H9 (cell line): ENCODE results near the gene MED29. TPM values are rescaled to one million over a fixed set of nuclear protein-coding genes. Genes with fewer than 3 reads are reported as not detected.
A peak's percentile ranks its signal among the peaks of the same experiment; 100 is the strongest.

ENCODE experiments used
- DNase-seq: peaks from one replicate; pipeline ENCODE4 v3.0.0-alpha.2; 2017
- H2AFZ ChIP-seq: one replicate; pipeline ENCODE4 v1.6.1; 2013; ENCODE audit warnings: mild to moderate bottlenecking, low read length, control low read depth, moderate library complexity
- H2AK5ac ChIP-seq: 2 replicates; pipeline ENCODE4 v1.6.1; 2013; ENCODE audit warnings: low read length, control low read depth, mixed read lengths; ENCODE audit not compliant: insufficient read length
- H2BK120ac ChIP-seq: one replicate; pipeline ENCODE4 v1.6.1; 2013; ENCODE audit warnings: low read depth, mild to moderate bottlenecking, low read length, control low read depth, inconsistent platforms; ENCODE audit not compliant: poor library complexity, severe bottlenecking
- H2BK12ac ChIP-seq: 2 replicates; pipeline ENCODE4 v1.6.1; 2013; ENCODE audit warnings: low read length, control low read depth, mixed read lengths, low read depth; ENCODE audit not compliant: insufficient read length
- H2BK15ac ChIP-seq: 2 replicates; pipeline ENCODE4 v1.6.1; 2013; ENCODE audit warnings: low read depth, low read length, control low read depth
- H2BK20ac ChIP-seq: one replicate; pipeline ENCODE4 v1.6.1; 2013; ENCODE audit warnings: low read depth, mild to moderate bottlenecking, low read length, control low read depth, inconsistent platforms; ENCODE audit not compliant: poor library complexity, severe bottlenecking
- H2BK5ac ChIP-seq: 2 replicates; pipeline ENCODE4 v1.6.1; 2013; ENCODE audit warnings: low read length, control low read depth, mixed read lengths; ENCODE audit not compliant: insufficient read length
- H3K14ac ChIP-seq: 2 replicates; pipeline ENCODE4 v1.6.1; 2013; ENCODE audit warnings: low read length, control low read depth; ENCODE audit not compliant: insufficient read depth
- H3K18ac ChIP-seq: 2 replicates; pipeline ENCODE4 v1.6.1; 2013; ENCODE audit warnings: low read depth, mild to moderate bottlenecking, mixed read lengths, low read length, control low read depth; ENCODE audit not compliant: insufficient read length
- H3K23ac ChIP-seq: 2 replicates; pipeline ENCODE4 v1.6.1; 2013; ENCODE audit warnings: low read length, control low read depth, mixed read lengths, low read depth; ENCODE audit not compliant: insufficient read length
- H3K23me2 ChIP-seq: 2 replicates; pipeline ENCODE4 v1.6.1; 2013; ENCODE audit warnings: low read depth, mild to moderate bottlenecking, mixed read lengths, low read length, control low read depth; ENCODE audit not compliant: insufficient read length, poor library complexity, severe bottlenecking
- H3K27ac ChIP-seq: 2 replicates; pipeline ENCODE4 v1.5.1; 2013; ENCODE audit warnings: low read length, control low read depth, mixed read lengths, low read depth; ENCODE audit not compliant: insufficient read length
- H3K27me3 ChIP-seq: 2 replicates; pipeline ENCODE4 v1.6.1; 2013; ENCODE audit warnings: low read length, control low read depth, inconsistent platforms; ENCODE audit not compliant: insufficient read depth
- H3K4ac ChIP-seq: 2 replicates; pipeline ENCODE4 v1.6.1; 2013; ENCODE audit warnings: low read depth, mild to moderate bottlenecking, control low read depth, inconsistent platforms, low read length, moderate library complexity
- H3K4me1 ChIP-seq: 2 replicates; pipeline ENCODE4 v1.6.1; 2013; ENCODE audit warnings: low read length, control low read depth, inconsistent platforms; ENCODE audit not compliant: insufficient read depth
- H3K4me2 ChIP-seq: 2 replicates; pipeline ENCODE4 v1.6.1; 2013; ENCODE audit warnings: low read length, control low read depth, mixed read lengths; ENCODE audit not compliant: insufficient read length, insufficient read depth
- H3K56ac ChIP-seq: 2 replicates; pipeline ENCODE4 v1.6.1; 2013; ENCODE audit warnings: low read depth, mild to moderate bottlenecking, mixed read lengths, low read length, control low read depth; ENCODE audit not compliant: insufficient read length
- H3K79me1 ChIP-seq: 2 replicates; pipeline ENCODE4 v1.6.1; 2013; ENCODE audit warnings: low read depth, mild to moderate bottlenecking, moderate library complexity, low read length, control low read depth, inconsistent platforms; ENCODE audit not compliant: insufficient read depth, poor library complexity, severe bottlenecking
- H3K79me2 ChIP-seq: 2 replicates; pipeline ENCODE4 v1.6.1; 2013; ENCODE audit warnings: low read length, control low read depth, inconsistent platforms; ENCODE audit not compliant: insufficient read depth
- H3K9ac ChIP-seq: 2 replicates; pipeline ENCODE4 v1.6.1; 2013; ENCODE audit warnings: low read length, control low read depth, mixed read lengths; ENCODE audit not compliant: insufficient read length; ENCODE audit errors: extremely low read depth
- H3K9me3 ChIP-seq: one replicate; pipeline ENCODE4 v1.6.1; 2013; ENCODE audit warnings: low read depth, low read length, inconsistent platforms; ENCODE audit not compliant: control insufficient read depth
- H3T11ph ChIP-seq: one replicate; pipeline ENCODE4 v1.6.1; 2013; ENCODE audit warnings: mild to moderate bottlenecking, low read length, control low read depth, inconsistent platforms
- H4K20me1 ChIP-seq: one replicate; pipeline ENCODE4 v1.6.1; 2013; ENCODE audit not compliant: control insufficient read depth, insufficient read length, insufficient read depth
- H4K5ac ChIP-seq: 2 replicates; pipeline ENCODE4 v1.6.1; 2013; ENCODE audit warnings: low read depth, mild to moderate bottlenecking, mixed read lengths, low read length, control low read depth; ENCODE audit not compliant: insufficient read length
- H4K8ac ChIP-seq: replicated peaks from 2 replicates; pipeline ENCODE4 v1.6.1; 2013; ENCODE audit warnings: low read length, control low read depth, mixed read lengths, low read depth; ENCODE audit not compliant: insufficient read length
- H4K91ac ChIP-seq: 2 replicates; pipeline ENCODE4 v1.6.1; 2013; ENCODE audit warnings: low read depth, mild to moderate bottlenecking, moderate library complexity, mixed read lengths, low read length, control low read depth; ENCODE audit not compliant: insufficient read length
- H3K27ac Mint-ChIP-seq, 3 experiments: 2 replicates in 2 of 3; 3 replicates in 1 of 3; pipeline ENCODE4 v1.8.0; 2020 to 2021; ENCODE audit warnings: mixed read lengths in 3 of 3, mild to moderate bottlenecking in 1 of 3, moderate library complexity in 1 of 3
- H3K27me3 Mint-ChIP-seq: 2 replicates; pipeline ENCODE4 v1.8.0; 2021; ENCODE audit warnings: low read depth, mild to moderate bottlenecking, moderate library complexity, mixed read lengths
- H3K36me3 Mint-ChIP-seq, 3 experiments: 2 replicates in 2 of 3; 3 replicates in 1 of 3; pipeline ENCODE4 v1.8.0; 2020 to 2021; ENCODE audit warnings: low read depth in 3 of 3, mixed read lengths in 3 of 3; ENCODE audit not compliant: insufficient read depth in 1 of 3
- H3K4me1 Mint-ChIP-seq, 2 experiments: 2 replicates each; pipeline ENCODE4 v1.8.0; 2020; ENCODE audit warnings: mixed read lengths in 2 of 2
- H3K4me3 Mint-ChIP-seq, 2 experiments: 2 replicates in 1 of 2; 3 replicates in 1 of 2; pipeline ENCODE4 v1.8.0; 2020 to 2021; ENCODE audit warnings: mild to moderate bottlenecking in 2 of 2, mixed read lengths in 2 of 2, moderate library complexity in 1 of 2
- H3K9me3 Mint-ChIP-seq, 2 experiments: 2 replicates in 1 of 2; 3 replicates in 1 of 2; pipeline ENCODE4 v1.8.0; 2020; ENCODE audit warnings: mild to moderate bottlenecking in 2 of 2, mixed read lengths in 2 of 2, moderate library complexity in 1 of 2
- WGBS: extraction: QIAGEN DNeasy Blood & Tissue Kit; methylation state at CpG from one replicate; pipeline ENCODE4 v1.1.7; 2013; ENCODE audit warnings: missing lambda C conversion rate, low lambda C conversion rate, mixed read lengths; ENCODE audit not compliant: insufficient read length; ENCODE audit errors: extremely low coverage; 5-methylcytosine and 5-hydroxymethylcytosine counted together
- total RNA-seq: library from RNA; stranded (reverse); gene quantifications from 2 replicates; pipeline ENCODE4 v1.2.1, GENCODE V29; 2021
- TF ChIP-seq, protein P1 (sequence below): fragments of 200-600 bp; sonication (generic); conservative IDR thresholded peaks from 3 replicates; pipeline ENCODE4 v1.8.0; 2021; ENCODE audit warnings: antibody characterized with exemption, mild to moderate bottlenecking

Gene MED29
- total RNA-seq, 1 experiment from 2014 or later: 48.3 TPM

DNA sequence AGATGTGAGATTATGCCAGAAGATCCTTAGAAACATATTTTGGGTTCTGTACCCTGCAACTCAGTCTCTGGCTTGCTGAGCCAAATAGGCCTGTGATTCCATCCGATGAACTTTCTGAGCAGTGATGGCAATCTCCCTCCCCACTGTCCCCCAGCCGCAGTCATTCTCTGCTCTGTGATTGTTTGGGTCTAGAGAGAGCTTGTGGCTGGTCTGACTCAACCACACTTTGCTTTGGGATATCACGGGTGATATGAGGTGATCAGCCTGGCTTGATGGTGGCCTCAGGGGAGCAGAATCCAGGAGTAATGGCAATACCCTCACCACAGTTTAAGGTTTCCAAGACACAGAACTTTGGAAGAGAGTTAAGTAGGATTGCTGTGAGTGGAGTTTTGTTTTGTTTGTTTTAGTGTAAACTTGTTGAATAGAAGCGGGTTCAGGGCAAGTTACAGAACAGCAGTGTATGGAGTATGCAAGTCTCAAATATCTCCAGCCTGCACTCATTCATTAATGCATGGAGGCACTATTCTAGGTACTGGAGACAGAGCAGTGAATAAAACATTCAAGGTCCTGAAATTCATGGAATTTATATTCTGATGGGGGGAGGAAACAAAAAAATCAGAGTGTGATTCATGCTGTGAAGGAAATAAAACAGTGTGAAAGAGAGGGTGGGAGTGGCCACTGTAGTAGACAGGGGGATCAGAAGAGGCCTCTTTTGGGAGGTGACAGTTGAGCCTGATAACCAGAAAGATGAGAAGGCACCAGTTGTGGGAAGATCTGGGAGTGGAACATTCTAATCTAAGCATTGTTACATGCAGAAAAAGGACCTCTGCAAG is 43.6 kb upstream of the MED29 start:
- Histone ChIP-seq H3K23me2 (peaks cover 6% of the 10 kb centered on the region), H3K14ac (no peak overlapping the region), H2BK20ac (no peak overlapping the region), H3K4me2 (no peak overlapping the region), H3K9me3 (no peaks in the 10 kb centered on the region), H3K23ac (no peak overlapping the region), H4K20me1 (no peaks in the 10 kb centered on the region), H4K8ac (no peak overlapping the region), H3K4ac (no peak overlapping the region), H4K5ac (no peak overlapping the region), H2BK12ac (no peak overlapping the region), H3K27me3 (no peaks in the 10 kb centered on the region), H2BK5ac (no peak overlapping the region), H2AK5ac (no peak overlapping the region), H2BK120ac (no peak overlapping the region), H3K27ac (no peak overlapping the region), H3K4me1 (no peaks in the 10 kb centered on the region), H3K18ac (no peak overlapping the region), H3K9ac (peak overlapping the region; percentile 19), H2BK15ac (no peak overlapping the region), H3K56ac (no peak overlapping the region), H2AFZ (no peak overlapping the region), H4K91ac (no peak overlapping the region), H3T11ph (no peak overlapping the region), H3K79me1 (peaks cover 9% of the 10 kb centered on the region), H3K79me2 (no peaks in the 10 kb centered on the region; the same call in 1 of the 2 replicates)
- no CpG with 5 or more reads among the region's 4 CpGs for WGBS
- H3K9me3 Mint-ChIP-seq: no peaks in the 10 kb centered on the region; a peak in 1 of 5 replicates
- peaks cover 10 to 56% (median 41%) of the 10 kb centered on the region in 3 experiments for H3K36me3 Mint-ChIP-seq
- peaks cover 3% of the 10 kb centered on the region for H3K27me3 Mint-ChIP-seq
- no peak overlapping the region for H3K4me3 Mint-ChIP-seq
- H3K27ac Mint-ChIP-seq: no peak overlapping the region
- TF ChIP-seq, protein P1, sequence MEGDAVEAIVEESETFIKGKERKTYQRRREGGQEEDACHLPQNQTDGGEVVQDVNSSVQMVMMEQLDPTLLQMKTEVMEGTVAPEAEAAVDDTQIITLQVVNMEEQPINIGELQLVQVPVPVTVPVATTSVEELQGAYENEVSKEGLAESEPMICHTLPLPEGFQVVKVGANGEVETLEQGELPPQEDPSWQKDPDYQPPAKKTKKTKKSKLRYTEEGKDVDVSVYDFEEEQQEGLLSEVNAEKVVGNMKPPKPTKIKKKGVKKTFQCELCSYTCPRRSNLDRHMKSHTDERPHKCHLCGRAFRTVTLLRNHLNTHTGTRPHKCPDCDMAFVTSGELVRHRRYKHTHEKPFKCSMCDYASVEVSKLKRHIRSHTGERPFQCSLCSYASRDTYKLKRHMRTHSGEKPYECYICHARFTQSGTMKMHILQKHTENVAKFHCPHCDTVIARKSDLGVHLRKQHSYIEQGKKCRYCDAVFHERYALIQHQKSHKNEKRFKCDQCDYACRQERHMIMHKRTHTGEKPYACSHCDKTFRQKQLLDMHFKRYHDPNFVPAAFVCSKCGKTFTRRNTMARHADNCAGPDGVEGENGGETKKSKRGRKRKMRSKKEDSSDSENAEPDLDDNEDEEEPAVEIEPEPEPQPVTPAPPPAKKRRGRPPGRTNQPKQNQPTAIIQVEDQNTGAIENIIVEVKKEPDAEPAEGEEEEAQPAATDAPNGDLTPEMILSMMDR: no peak
- no peak for DNase-seq
- H3K4me1 Mint-ChIP-seq: peaks cover 18 to 21% of the 10 kb centered on the region in 2 experiments
